ENCODE results near the gene BATF3.
A peak's percentile ranks its signal among the peaks of the same experiment; 100 is the strongest.

BATF3 gene

GRCh38 chr1:212702672-212703071 is 3.0 kb upstream of the BATF3 start:
- peak; percentile 30 for DNase-seq

- peak; percentile 26 for DNase-seq
Measured at GRCh38 chr1:212701910-212702309, 2.3 kb upstream of the BATF3 start.

DNA sequence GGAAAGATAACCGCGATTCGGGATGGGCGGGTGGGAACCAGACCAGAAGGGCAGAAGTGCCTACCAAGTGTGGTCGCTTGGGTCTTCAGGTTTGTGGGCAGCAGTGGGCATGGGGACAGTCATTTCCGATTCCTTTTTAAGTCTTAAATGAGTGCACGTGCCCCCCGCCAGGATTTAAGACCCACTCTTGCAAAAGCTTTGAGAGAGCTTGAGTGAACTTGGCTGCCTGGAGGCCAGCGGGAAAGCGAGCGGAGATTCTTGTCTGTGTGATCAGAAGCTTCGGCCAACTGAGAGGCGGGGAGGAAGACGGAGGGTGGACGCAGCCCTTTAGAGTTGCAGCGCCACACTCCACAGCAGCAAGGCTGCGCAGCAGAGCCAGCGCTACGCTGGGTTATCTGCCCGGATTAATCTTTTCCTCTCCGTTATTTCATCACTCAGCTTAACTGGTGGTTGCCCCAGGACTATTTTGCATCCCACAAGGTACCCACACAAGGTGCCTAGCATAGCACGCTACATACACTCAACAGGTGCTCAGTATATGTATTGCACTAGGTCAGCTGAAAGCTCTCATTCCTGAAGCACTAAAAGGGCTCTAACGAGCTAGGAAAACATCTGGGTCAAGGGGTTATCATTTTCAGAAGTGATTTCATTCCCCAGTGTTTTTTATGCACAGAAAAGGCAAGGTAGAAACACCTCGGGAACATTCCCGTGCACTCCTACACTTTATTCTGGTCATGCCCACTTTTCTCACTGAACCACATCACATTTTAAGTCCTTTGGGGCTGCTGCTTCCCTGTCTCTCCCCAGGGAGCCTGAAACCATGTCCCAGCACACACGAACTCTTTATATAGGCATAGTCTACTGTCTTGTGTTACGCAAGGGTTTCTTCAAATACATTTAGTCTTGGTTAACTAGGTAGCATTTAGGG is 1.5 kb upstream of the BATF3 start:
- peak; percentile 57 for DNase-seq

- peak; percentile 65 for DNase-seq
Measured at GRCh38 chr1:212700223-212700891, 717 bp upstream of the BATF3 start.

DNA sequence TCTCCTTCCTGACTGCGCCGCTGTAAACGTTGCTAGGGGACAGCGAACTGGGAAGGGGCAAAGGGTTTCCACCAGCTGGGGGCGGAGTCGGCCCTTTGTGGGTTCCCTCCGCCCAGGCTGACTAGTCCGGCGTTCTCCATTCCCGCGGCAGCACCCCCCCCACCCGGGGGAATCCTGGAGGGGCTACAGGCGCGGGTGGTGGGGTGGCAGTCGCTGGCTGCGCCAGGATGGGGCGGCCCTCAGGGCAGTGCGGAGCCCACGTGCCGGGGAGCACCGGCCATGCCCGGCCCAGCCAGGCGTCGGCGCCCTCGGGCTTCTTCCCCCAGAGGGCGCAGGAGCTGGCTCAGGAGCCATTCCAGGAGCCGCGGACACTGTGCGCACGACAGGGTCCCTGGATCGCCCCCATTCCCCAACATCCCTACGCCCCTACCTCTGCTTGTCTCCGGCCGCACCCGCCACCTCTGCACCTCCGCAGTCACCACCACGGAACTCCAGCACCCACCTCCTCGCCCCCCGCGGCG is 476 bp downstream of the BATF3 start:
- DNase-seq: peak; percentile 92

DNA sequence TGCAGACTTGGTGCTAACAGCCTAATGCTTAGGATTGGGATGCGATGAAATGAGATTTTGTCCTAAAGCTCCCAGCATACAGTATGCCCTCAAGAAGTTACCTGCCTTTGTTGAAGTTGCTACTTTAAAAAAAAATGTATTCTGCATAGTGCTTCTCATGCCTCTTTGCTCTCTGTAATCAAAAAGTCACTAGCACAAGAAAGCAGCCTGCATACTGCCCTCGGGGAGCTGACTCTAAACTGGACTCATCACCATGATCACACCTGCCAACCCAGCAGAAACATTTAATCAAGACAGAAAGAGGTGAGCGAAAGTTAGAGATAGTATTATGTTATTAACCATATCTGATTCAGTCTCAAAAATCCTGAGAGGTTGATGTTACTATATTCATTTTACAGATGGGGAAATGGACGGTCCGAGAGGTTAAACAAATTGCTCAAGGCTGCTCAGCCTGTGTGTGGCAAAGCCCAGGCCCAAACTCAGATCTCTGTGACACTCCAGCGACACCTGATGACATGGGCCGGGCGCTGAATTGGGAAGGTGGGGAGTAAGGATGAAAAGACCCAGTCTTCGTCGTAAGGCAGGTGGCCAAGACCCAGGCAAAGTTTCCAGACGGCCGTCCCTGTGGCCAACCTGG is 1.1 kb downstream of the BATF3 start:
- DNase-seq: peak; percentile 61

GRCh38 chr1:212696721-212697331 is 2.8 kb downstream of the BATF3 start:
- no peak for DNase-seq

DNA sequence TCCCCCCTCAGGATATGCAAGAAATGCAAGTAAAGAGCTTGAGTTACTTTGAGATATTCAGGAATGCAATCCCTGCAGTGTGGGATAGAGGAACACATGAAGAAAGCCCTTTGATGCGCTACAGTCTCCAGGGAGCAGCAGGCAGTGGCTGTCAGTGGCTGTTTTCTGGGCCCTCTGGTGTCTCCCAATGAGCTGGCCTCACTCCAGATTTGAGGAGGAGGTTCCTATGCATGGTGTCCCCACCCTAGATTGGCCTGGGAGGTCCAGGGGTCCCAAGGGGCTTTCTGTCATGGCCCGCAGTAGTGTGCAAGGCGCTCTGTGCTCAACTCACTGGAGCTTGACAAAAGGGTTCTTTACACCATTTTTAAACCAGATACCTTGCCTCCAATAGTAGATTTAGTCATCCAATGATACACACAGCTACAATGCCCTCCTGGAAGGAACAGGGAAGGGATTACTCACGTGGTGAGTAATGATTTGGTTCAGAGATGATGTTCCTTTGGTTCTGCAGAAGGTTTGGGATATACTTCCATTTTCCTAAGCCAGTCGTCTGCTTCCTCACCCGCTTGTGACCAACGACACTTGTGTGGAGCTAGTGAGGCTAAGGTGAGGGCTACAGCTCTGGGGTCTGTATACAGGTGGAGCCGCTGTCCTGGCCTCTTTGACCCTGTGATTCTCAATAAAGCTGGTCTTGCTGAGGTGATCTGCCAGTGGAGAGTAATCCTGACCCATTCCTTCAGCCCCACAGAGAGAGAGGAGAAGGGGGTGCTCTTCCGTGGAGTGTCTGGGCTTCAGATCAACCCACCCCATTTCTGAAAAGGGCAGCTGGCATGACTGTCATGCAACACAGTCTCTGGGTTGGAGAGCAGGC is 6.6 kb downstream of the BATF3 start:
- no peak for DNase-seq

- DNase-seq: no peak
Measured at GRCh38 chr1:212691561-212692071, 8.0 kb downstream of the BATF3 start.

- no peak for DNase-seq
Measured at GRCh38 chr1:212690816-212691403, 8.7 kb downstream of the BATF3 start.

DNA sequence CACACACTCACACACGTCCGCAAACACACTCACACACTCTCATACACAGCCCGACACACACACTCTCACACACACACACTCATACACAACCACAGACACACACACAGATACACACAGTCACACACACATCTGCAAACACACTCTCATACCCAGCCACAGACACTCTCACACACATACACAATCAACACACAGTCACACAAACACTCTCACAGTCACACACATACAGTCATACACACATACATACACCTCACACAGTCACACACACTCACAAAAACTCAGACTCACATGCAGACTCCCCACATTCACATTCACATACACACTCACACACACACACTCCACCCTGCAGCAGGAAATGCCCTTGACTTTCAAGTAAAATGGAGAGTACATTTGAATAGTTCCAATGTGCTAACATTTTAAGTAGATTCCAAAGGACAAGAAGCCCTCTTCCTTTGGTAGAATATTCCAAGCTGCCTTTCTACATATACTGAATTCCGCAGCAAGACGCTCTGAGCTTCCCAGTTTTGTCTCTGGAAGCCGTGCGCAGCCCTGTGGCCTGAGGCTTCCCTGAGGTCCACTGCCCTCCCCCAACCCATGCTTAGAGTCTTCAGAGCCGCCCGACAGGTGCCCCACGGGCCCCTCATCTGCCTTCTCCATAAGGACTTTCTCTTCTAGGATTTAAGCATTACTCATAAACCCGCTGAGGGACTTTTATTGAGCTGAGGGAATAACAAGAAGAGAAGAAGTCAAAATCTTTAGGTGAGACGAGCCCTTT is 9.7 kb downstream of the BATF3 start:
- no peak for DNase-seq

DNA sequence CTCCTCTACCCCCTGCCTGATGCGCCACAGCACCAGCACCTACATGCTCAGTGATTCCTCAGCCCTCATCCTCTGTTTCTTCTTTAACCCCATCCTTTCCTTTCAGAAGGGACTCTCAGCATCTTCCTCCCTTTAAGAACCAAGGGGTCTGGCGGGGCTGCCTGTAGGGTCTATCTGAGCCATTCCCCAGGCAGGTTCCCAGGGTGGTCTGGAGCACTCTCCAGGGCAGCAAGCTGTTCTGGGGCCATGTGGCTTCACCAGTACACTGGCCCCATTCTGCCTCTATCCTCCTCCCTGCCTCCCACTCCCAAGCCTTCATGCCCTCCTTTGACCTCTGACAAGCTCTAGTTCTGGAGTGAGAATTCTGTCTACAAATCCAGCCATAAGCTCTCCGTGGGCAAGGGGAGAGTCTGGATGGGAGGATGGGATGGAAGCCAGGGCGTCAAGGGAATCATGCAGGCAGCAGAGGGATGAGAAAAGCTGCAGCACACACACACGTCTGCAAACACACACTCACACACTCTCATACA is 10.4 kb downstream of the BATF3 start:
- DNase-seq: no peak

- no peak for DNase-seq
Measured at GRCh38 chr1:212688341-212689047, 11.1 kb downstream of the BATF3 start.

DNA sequence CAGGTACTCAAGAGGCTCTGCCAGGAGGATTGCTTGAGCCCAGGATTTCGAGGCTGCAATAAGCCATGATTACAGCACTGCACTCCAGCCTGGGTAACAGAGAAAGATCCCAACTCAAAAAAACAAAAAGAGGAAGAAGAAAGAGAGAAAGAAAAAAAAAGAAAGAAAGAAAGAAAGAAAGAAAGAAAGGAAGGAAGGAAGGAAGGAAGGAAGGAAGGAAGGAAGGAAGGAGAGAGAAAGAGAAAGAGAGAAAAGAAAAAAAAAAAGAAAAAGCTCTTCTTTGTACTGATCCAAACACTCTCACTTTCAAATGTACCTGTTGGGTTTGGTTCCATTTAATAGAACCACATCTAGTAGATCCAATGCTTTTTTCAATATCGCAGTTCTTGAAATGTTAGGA is 11.8 kb downstream of the BATF3 start:
- DNase-seq: no peak

DNA sequence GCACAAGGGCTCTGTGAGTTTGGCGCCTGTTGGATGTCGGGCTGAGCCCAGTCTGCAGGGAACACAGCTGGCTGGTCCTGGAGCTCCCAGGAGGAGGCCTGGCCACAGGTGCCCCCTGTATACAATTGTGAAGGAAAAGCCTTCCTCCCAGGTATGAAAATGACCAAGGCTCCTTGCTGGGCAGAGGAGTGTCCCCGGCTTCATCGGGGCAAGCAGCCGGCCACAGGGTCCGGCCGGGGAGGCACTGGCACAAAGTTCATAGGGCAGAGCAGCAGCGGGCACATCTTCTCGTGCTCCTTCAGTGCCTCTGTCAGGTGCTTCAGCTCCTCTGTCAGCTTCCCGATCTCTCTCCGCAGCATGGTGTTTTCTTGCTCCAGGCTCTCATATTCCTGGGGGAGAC is 13.0 kb downstream of the BATF3 start:
- no peak for DNase-seq

DNA sequence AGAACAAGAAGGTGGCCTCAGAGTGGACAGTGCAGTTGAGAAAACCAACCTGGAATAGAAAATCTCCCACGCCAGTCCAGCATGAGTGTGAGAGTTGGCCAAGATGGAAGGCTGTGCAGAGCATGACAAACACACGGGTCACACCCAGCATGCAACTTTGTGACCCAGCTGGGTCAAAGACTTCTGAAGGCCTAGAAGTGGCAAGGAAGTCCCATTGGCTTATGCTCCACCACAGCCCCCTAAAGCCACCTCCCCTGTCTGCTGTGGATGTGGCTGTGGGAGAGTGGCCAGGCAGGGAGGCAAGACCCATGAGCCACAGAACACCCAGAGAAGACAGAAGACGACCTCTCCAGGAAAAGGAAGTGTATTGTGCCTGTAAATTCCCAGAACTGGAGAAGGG is 13.6 kb downstream of the BATF3 start:
- DNase-seq: no peak

- no peak for DNase-seq
Measured at GRCh38 chr1:212685429-212685828, 14.2 kb downstream of the BATF3 start.

DNA sequence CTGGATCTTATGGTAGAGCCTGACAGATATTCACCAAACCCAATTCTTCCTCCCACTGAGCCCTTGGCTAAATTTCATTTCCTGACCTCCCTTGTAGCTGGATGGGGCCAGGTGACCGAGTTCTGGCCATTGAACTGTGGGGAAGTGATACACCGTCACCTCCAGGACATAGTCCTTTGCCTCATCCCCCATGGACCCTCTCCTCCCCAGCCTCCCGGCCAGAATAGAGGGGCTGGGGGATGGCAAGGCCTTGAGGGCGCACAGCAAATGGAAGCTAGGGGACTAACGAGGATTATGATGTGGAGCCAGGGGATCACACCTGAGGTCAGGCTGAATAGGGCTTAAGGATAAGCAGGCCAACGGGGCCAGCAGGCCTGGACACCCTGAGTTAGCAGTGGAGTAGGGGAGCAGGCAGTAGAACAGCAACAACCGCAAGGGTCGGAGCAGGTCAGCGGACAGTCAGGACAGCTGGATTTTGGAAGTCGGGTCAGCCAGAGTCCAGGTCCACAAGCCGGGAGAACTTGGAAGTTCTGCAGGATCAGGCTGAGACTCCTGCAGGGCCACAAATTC is 15.0 kb downstream of the BATF3 start:
- no peak for DNase-seq

- no peak for DNase-seq
Measured at GRCh38 chr1:212684076-212684475, 15.6 kb downstream of the BATF3 start.

Data from DMS53 (cell line).